A204.1 (cell line): ENCODE data around the gene NEK1.

Experiments used
- FAIRE-seq: peaks from 2 replicates; lab custom pipeline; 2012; peaks lifted over from hg19 to GRCh38; lab: Jason Lieb, UNC

The NEK1 gene

DNA sequence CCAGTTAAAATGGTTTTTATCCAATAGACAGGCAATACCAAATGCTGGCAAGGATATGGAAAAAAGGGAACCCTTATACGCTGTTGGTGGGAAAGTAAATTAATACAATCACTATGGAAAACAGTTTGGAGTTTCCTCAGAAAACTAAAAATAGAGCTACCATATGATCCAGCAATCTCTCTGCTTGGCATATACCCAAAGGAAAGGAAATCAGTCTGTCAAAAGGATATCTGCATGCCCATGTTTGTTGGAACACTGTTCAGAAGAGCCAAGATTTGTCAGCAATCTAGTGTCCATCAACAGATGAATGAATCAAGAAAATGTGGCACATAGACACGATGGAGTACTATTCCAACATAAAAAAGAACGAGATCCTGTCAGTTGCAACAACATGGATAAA lies 250.6 kb downstream of the NEK1 start:
- no peak for FAIRE-seq

DNA sequence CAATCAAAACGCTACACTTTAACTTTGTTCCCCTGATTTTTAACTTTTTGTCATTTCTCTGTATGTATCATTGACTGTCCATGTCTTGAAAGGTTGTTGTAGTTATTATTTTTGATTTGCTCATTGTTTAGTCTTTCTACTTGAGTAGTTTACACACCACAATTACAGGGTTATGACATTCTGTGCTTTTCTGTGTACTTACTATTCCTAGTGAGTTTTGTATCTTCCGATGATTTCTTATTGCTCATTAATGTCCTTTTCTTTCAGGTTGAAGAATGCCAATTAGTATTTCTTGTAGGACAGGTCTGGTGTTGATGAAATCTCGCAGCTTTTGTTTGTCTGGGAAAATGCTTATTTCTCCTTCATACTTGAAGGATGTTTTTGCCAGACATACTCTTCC lies 252.4 kb downstream of the NEK1 start:
- no peak for FAIRE-seq

DNA sequence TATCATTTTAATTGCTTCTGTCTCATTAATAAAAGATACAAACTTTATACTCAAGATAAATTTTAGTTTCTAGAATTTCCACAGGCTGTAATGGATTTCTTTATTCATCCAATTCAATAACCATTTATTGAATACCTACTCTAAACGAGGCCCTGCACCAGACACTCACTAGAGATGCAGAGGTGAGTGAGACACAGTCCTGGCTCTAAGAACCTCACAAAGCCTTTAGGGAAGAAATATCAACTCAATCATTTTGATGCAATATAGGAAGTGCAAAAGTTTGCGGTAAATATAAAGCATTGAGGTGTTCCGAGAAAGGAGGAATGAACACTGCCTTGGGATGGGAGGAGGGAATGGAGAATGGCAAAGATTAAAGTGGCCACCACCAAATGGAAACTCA lies 260.0 kb downstream of the NEK1 start:
- no peak for FAIRE-seq

DNA sequence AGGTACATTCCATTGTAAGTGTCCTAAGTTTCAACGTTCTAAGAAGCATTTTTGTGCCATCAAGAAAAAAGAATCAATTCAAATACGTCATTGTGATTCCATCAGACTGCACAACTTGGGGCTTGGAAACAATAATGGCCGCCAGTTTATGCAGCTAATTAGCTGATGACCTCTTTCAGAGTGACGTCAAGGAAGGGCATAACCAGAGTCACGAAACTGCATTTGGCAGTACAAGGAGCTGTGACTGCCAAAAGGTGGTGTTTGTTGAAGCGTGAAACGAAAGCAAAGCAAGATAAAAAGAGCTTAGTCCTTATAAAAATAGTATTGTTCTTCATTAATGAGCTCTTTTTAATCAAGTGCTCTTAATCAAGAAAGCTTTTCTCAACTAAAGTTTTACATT lies 260.5 kb downstream of the NEK1 start:
- FAIRE-seq: no peak

DNA sequence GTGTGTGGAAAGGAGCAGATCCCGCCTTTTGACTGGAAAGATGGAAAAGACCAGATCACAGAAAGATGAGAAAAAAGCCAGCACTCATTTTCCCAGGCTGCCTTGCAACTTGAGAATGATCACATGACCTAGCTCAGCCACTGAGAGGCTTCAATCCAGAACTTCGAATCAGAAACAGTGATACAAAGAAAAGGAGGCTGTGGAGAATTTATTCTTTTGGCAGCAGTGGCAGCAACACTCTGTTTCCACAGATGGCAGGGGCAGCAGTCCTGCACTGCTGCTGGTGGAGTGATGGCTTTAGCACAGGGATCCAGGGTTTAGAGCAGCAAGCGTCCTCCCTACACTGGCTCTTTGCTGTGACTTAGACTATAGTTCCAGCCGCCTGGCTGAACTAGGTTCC lies 263.8 kb downstream of the NEK1 start:
- FAIRE-seq: no peak

DNA sequence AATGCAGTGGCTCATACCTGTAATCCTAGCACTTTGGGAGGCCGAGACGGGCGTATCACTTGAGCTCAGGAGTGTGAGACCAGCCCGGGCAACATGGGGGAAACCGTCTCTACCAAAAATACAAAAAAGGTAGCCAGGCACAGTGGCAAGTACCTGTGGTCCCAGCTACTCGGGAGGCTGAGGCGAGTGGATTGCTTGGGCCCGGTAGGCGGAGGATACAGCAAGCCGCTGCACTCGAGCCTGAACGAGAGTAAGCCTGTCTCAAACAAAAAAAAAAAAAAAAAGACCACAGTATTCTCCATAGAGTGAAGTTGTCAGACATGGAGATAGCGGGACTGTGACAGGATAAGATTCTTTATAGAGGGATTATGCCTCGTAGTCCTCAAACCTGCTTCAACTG lies 265.5 kb downstream of the NEK1 start:
- FAIRE-seq: no peak

DNA sequence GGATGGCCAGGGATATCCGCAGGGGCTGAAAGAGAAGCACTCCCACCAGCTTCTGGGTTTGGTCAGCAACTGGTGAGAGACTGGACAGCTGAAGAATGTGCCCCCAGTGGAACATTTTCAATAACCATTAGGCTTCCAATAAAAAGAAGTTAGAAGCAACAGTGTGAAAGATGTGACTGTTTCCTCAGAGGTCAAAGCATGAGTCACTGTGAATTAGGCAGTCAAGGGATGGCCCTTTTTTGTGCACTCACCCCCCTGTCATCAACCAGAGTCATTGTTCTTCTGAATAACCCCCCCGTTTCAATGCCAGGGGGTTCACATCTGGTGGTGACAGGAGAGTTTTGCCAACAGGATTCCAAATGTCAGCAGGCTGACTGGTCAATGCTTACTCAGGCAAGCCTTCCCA lies 267.1 kb downstream of the NEK1 start:
- no peak for FAIRE-seq
